ENCODE data around the gene WBP1. TPM values are rescaled to one million over a fixed set of nuclear protein-coding genes. Genes with fewer than 3 reads are reported as not detected.

WBP1 gene
- total and polyA plus RNA-seq, 10 of the 15 experiments (the other 5 are each of a cell fraction or from before 2014, with no cell fraction given) = 4.2 to 76.8 (median 43.8) TPM

- FAIRE-seq = peak; percentile 87
- intact Hi-C loops (cut with micrococcal nuclease; ENCODE audit: unreplicated experiment) = no loop called here
- Histone ChIP-seq H3K4me3 (peak within 1 kb of the TSS; percentile 89), H3K4me1 (ENCODE audit: control insufficient read depth, insufficient read depth, low read length) (0 out of 2 replicates have a peak, but pooled peaks cover 6% of the 10 kb centered on the region), H3K27me3 (replicated peaks in 1 of 2; ENCODE audit: control insufficient read depth in 2 of 2, insufficient read depth in 2 of 2, low read length in 1 of 2) (no peaks in the 10 kb centered on the region), H3K36me3 (ENCODE audit: control insufficient read depth in 2 of 2, insufficient read depth in 2 of 2, low read length in 1 of 2) (peaks cover 0 to 3% of the 10 kb centered on the region in 2 experiments; a peak in 2 of 4 replicates), H3K9me3 (replicated peaks; ENCODE audit: control insufficient read depth, insufficient read depth, low read length) (no peaks in the 10 kb centered on the region), H4K20me1 (ENCODE audit: control insufficient read depth, insufficient read depth) (no peaks in the 10 kb centered on the region), H3K79me2 (ENCODE audit: control insufficient read depth, insufficient read depth, low read length) (peaks cover 10% of the 10 kb centered on the region), H3K9ac (ENCODE audit: control insufficient read depth, insufficient read depth, low read length) (peak within 1 kb of the TSS; percentile 85), H3K27ac (ENCODE audit: control insufficient read depth, insufficient read depth) (peak within 1 kb of the TSS; percentile 93), H3K4me2 (ENCODE audit: control insufficient read depth, insufficient read depth) (peak within 1 kb of the TSS; percentile 99), H2AFZ (ENCODE audit: control insufficient read depth, low read depth, low read length) (peak within 1 kb of the TSS; percentile 91)
- peak; percentile 94 for ATAC-seq
- peak; percentile 86 for DNase-seq (ENCODE audit: low read depth, low spot score)
- POLR2A ChIA-PET = interaction anchor here (0.6 to 2.7 kb wide), 12 partner anchors 9 to 1064 kb away, joined by 3 to 22 read pairs (median 4); partner anchors contain the start of genes CCDC142, INO80B, TTC31 and WBP1
- TSS peak; percentile 97 for BruUV-seq (replicated peaks)
- CTCF ChIA-PET = interaction anchor here (0.6 to 2.7 kb wide), 10 partner anchors 10 to 223 kb away, joined by 3 to 20 read pairs (median 6); partner anchors contain the start of genes CCDC142 and TTC31
- RAD21 ChIA-PET (ENCODE audit: unreplicated experiment) = interaction anchor here (0.7 to 2.1 kb wide), 5 partner anchors 10 to 32 kb away, joined by 3 to 20 read pairs (median 4); partner anchors contain the start of genes CCDC142, TTC31 and WBP1
- WGBS (ENCODE audit: insufficient coverage, insufficient replicate concordance, low lambda C conversion rate, missing lambda C conversion rate) = 1% methylated on average over 66 of the region's 66 CpGs
- in situ Hi-C loops (cut with MboI) = no loop called here
- SMC1A ChIA-PET (ENCODE audit: uncharacterized antibody, unreplicated experiment) = interaction anchor here (0.6 to 2.4 kb wide), 10 partner anchors 10 to 473 kb away, joined by 3 to 11 read pairs (median 4); partner anchors contain the start of genes CCDC142 and TTC31
- TF ChIP-seq SREBF2 (IDR thresholded peaks at IDR 0.05; ENCODE audit: low read length) = 0 out of 2 replicates have a peak, but pooled peaks have one; percentile 50
- TF ChIP-seq BCL3 (IDR thresholded peaks at IDR 0.05; ENCODE audit: borderline replicate concordance, insufficient read depth, low read depth, low read length, poor library complexity, severe bottlenecking) = peak; percentile 98
- TF ChIP-seq STAT1 (conservative IDR thresholded peaks at IDR 0.05) = peak; percentile 88; the same call in 1 of the 2 replicates
- no peak for TF ChIP-seq CBX3 (IDR thresholded peaks at IDR 0.05; ENCODE audit: borderline replicate concordance, low read depth)
- 0 out of 2 replicates have a peak, but pooled peaks have one; percentile 20 for TF ChIP-seq IRF3 (IDR thresholded peaks at IDR 0.05)
- TF ChIP-seq E2F4 (IDR thresholded peaks at IDR 0.05; ENCODE audit: low read depth, low read length) = no peak
- no peak for TF ChIP-seq CEBPB (IDR thresholded peaks at IDR 0.05; ENCODE audit: borderline replicate concordance in 1 of 2, low read depth in 2 of 2, low read length in 2 of 2)
- TF ChIP-seq PAX8 (IDR thresholded peaks at IDR 0.05) = no peak
- TF ChIP-seq, protein P1, sequence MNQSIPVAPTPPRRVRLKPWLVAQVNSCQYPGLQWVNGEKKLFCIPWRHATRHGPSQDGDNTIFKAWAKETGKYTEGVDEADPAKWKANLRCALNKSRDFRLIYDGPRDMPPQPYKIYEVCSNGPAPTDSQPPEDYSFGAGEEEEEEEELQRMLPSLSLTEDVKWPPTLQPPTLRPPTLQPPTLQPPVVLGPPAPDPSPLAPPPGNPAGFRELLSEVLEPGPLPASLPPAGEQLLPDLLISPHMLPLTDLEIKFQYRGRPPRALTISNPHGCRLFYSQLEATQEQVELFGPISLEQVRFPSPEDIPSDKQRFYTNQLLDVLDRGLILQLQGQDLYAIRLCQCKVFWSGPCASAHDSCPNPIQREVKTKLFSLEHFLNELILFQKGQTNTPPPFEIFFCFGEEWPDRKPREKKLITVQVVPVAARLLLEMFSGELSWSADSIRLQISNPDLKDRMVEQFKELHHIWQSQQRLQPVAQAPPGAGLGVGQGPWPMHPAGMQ (IDR thresholded peaks at IDR 0.05; ENCODE audit: borderline replicate concordance) = no peak
- peak; percentile 37; the same call in 1 of the 2 replicates for TF ChIP-seq BCL11A (IDR thresholded peaks at IDR 0.05; ENCODE audit: low read depth, low read length)
- TF ChIP-seq SMAD5 (IDR thresholded peaks at IDR 0.05; ENCODE audit: low read depth) = peak; percentile 96
- peak; percentile 63 for TF ChIP-seq SIX5 (IDR thresholded peaks at IDR 0.05; ENCODE audit: low read depth, low read length, severe bottlenecking)
- TF ChIP-seq KLF5 (IDR thresholded peaks at IDR 0.05; ENCODE audit: partially characterized antibody) = peak; percentile 81
- TF ChIP-seq ESRRA (IDR thresholded peaks at IDR 0.05; ENCODE audit: low read length) = no peak
- peak; percentile 86 for TF ChIP-seq MXI1 (IDR thresholded peaks at IDR 0.05; ENCODE audit: low read depth, low read length)
Measured at GRCh38 chr2:74472086-74472944, 14.1 kb downstream of the WBP1 start, which contains the start of gene MRPL53. MRPL53 (minus strand) TSS chr2:74472680; CDS start chr2:74472660, 20 bp downstream.
